ENCODE measurements around the gene KDM5A. TPM values are rescaled to one million over a fixed set of nuclear protein-coding genes. Genes with fewer than 3 reads are reported as not detected.
A peak's percentile ranks its signal among the peaks of the same experiment; 100 is the strongest.

KDM5A gene
- total and polyA plus RNA-seq, 8 donors = 4.1 to 43.8 (median 23.0) TPM

GRCh38 chr12:292186-292585 is 96.9 kb downstream of the KDM5A start:
- no peak overlapping the region for H3K4me3 ChIP-seq
- intact Hi-C loops (cut with DNase I) = no loop called here
- ATAC-seq = no peak
- DNase-seq = no peak
- peaks cover 0 to 12% (median 9%) of the 10 kb centered on the region in 3 donors for H3K4me1 ChIP-seq
- FAIRE-seq = no peak
- no peak for TF ChIP-seq CTCF (IDR thresholded peaks at IDR 0.05)
- H3K27me3 ChIP-seq = no peaks in the 10 kb centered on the region
- no peaks in the 10 kb centered on the region for H3K9me3 ChIP-seq
- peaks cover 3 to 46% (median 10%) of the 10 kb centered on the region in 3 donors for H3K36me3 ChIP-seq
- H3K27ac ChIP-seq = no peak overlapping the region
- WGBS, 2 donors = 94 to 97% methylated on average over 1 of the region's 1 CpG

GRCh38 chr12:291153-291723 is 97.9 kb downstream of the KDM5A start:
- no peak for TF ChIP-seq CTCF (IDR thresholded peaks at IDR 0.05)
- Histone ChIP-seq H3K36me3 (peaks cover 3 to 37% (median 10%) of the 10 kb centered on the region in 3 donors), H3K4me1 (peaks cover 0 to 12% (median 9%) of the 10 kb centered on the region in 3 donors), H3K27ac (no peak overlapping the region), H3K9me3 (no peaks in the 10 kb centered on the region), H3K4me3 (no peak overlapping the region), H3K27me3 (no peaks in the 10 kb centered on the region)
- ATAC-seq = no peak
- intact Hi-C loops (cut with DNase I) = no loop called here
- no peak for FAIRE-seq
- 76 to 80% methylated on average over 1 of the region's 1 CpG for WGBS, 2 donors
- DNase-seq = no peak

GRCh38 chr12:288687-289086 is 100.4 kb downstream of the KDM5A start:
- H3K9me3 ChIP-seq = no peaks in the 10 kb centered on the region
- H3K4me1 ChIP-seq = peaks cover 0 to 12% (median 9%) of the 10 kb centered on the region in 3 donors
- no peak for TF ChIP-seq CTCF (IDR thresholded peaks at IDR 0.05)
- intact Hi-C loops (cut with DNase I) = no loop called here
- peak in 4 of 6 donors; percentile 46 to 62 (median 56) for DNase-seq
- no peaks in the 10 kb centered on the region for H3K27me3 ChIP-seq
- 11 to 19% methylated on average over 5 of the region's 5 CpGs for WGBS, 2 donors
- no peak for FAIRE-seq
- no peak overlapping the region for H3K27ac ChIP-seq
- ATAC-seq = peak; percentile 75 to 90 (median 81)
- peaks cover 0 to 17% (median 15%) of the 10 kb centered on the region in 3 donors for H3K36me3 ChIP-seq
- H3K4me3 ChIP-seq = no peak overlapping the region

GRCh38 chr12:286531-287300 is 102.4 kb downstream of the KDM5A start:
- Histone ChIP-seq H3K27me3 (no peaks in the 10 kb centered on the region), H3K36me3 (peaks cover 0 to 7% (median 2%) of the 10 kb centered on the region in 3 donors), H3K27ac (no peak overlapping the region), H3K4me3 (no peak overlapping the region), H3K9me3 (no peaks in the 10 kb centered on the region), H3K4me1 (peaks cover 0 to 12% (median 9%) of the 10 kb centered on the region in 3 donors)
- intact Hi-C loops (cut with DNase I) = no loop called here
- ATAC-seq = no peak
- FAIRE-seq = no peak
- TF ChIP-seq CTCF (IDR thresholded peaks at IDR 0.05) = no peak
- WGBS, 2 donors = 94 to 97% methylated on average over 5 of the region's 5 CpGs
- no peak for DNase-seq

- Histone ChIP-seq H3K4me1 (no peaks in the 10 kb centered on the region), H3K4me3 (no peak overlapping the region), H3K9me3 (no peaks in the 10 kb centered on the region), H3K36me3 (no peaks in the 10 kb centered on the region), H3K27ac (no peak overlapping the region), H3K27me3 (no peaks in the 10 kb centered on the region)
- intact Hi-C loops (cut with DNase I) = no loop called here
- ATAC-seq (no peak), DNase-seq (no peak), FAIRE-seq (no peak)
- 96% methylated on average over 5 of the region's 5 CpGs for WGBS, 2 donors
- TF ChIP-seq CTCF (IDR thresholded peaks at IDR 0.05) = no peak
Measured at GRCh38 chr12:278046-278445, 111.1 kb downstream of the KDM5A start.

Data from pancreas (tissue), 10 donors.